ENCODE measurements around the gene SETD5. TPM values are rescaled to one million over a fixed set of nuclear protein-coding genes. Genes with fewer than 3 reads are reported as not detected.

Gene SETD5
- total and polyA plus RNA-seq, 2 of the 8 experiments (the other 6 are each of a cell fraction or from before 2014, with no cell fraction given) = 108 to 234 TPM

- Histone ChIP-seq H3K18ac (ENCODE audit: extremely low read depth, low read length) (no peak overlapping the region), H3K23ac (ENCODE audit: insufficient read length) (no peak overlapping the region), H3K4me2 (ENCODE audit: insufficient read depth in 1 of 2, low read depth in 2 of 2, low read length in 2 of 2) (no peak overlapping the region), H3K23me2 (ENCODE audit: low read depth, low read length) (no peaks in the 10 kb centered on the region), H3K79me1 (ENCODE audit: low read depth, low read length) (no peaks in the 10 kb centered on the region), H3K27ac (ENCODE audit: low read depth, low read length) (no peak overlapping the region), H2BK12ac (ENCODE audit: low read depth, low read length) (no peak overlapping the region), H2BK120ac (replicated peaks; ENCODE audit: low read depth, low read length) (no peak overlapping the region), H3K4me1 (replicated peaks in 1 of 4; ENCODE audit: control insufficient read depth in 3 of 4, insufficient read depth in 4 of 4, low read length in 3 of 4) (peaks cover 0 to 8% (median 0%) of the 10 kb centered on the region in 4 experiments; a peak in 1 of 7 replicates), H4K8ac (ENCODE audit: extremely low read depth, insufficient read depth, low read length) (no peak overlapping the region), H2BK20ac (ENCODE audit: low read length) (no peak overlapping the region), H3K56ac (replicated peaks; ENCODE audit: insufficient read length, low read depth, low read length) (no peak overlapping the region), H3K14ac (ENCODE audit: insufficient read length) (no peak overlapping the region), H2BK15ac (ENCODE audit: low read length) (no peak overlapping the region), H2BK5ac (ENCODE audit: low read depth, low read length) (no peak overlapping the region), H3K79me2 (ENCODE audit: control insufficient read depth in 1 of 2, insufficient read depth in 2 of 2, low read length in 2 of 2) (peaks cover 44 to 99% of the 10 kb centered on the region in 2 experiments), H4K91ac (replicated peaks; ENCODE audit: insufficient read length, low read length) (no peak overlapping the region), H3K4ac (replicated peaks; ENCODE audit: insufficient read length, low read depth, low read length) (no peak overlapping the region), H4K20me1 (replicated peaks in 1 of 2; ENCODE audit: control insufficient read depth in 1 of 2, insufficient read depth in 2 of 2, low read length in 2 of 2) (peaks cover 22 to 30% of the 10 kb centered on the region in 2 experiments), H3K36me3 (ENCODE audit: control insufficient read depth in 2 of 4, insufficient read depth in 4 of 4, low read length in 3 of 4) (peaks cover 0 to 14% (median 0%) of the 10 kb centered on the region in 4 experiments; a peak in 2 of 8 replicates), H3K9ac (replicated peaks in 1 of 4; ENCODE audit: extremely low read depth in 1 of 4, low read depth in 3 of 4, low read length in 3 of 4) (no peak overlapping the region), H3K9me3 (ENCODE audit: insufficient read depth in 2 of 2, low read depth in 1 of 2, low read length in 1 of 2) (no peaks in the 10 kb centered on the region), H2AFZ (ENCODE audit: low read length) (no peak overlapping the region), H2AK5ac (ENCODE audit: low read depth, low read length) (no peak overlapping the region), H3K4me3 (ENCODE audit: extremely low read depth in 1 of 4, insufficient read depth in 2 of 4, low read depth in 3 of 4, low read length in 4 of 4) (no peak overlapping the region), H4K5ac (ENCODE audit: insufficient read length, low read depth, low read length) (no peak overlapping the region), H3K27me3 (replicated peaks in 1 of 4; ENCODE audit: control insufficient read depth in 3 of 4, extremely low read depth in 1 of 4, insufficient read depth in 3 of 4, low read length in 3 of 4) (no peaks in the 10 kb centered on the region)
- DNase-seq (ENCODE audit: low read depth in 1 of 2, low spot score in 2 of 2) = no peak
- FAIRE-seq = no peak
- TF ChIP-seq SIRT6 (IDR thresholded peaks at IDR 0.05; ENCODE audit: low read length) (no peak), EZH2 (IDR thresholded peaks at IDR 0.05; ENCODE audit: low read depth, low read length, severe bottlenecking) (no peak), CREB1 (IDR thresholded peaks at IDR 0.05) (no peak), RXRA (IDR thresholded peaks at IDR 0.05; ENCODE audit: insufficient read depth, low read depth, low read length) (no peak), KDM4A (IDR thresholded peaks at IDR 0.05; ENCODE audit: low read depth, low read length, severe bottlenecking) (no peak), TCF12 (IDR thresholded peaks at IDR 0.05; ENCODE audit: low read depth, low read length) (no peak)
- ChIA-PET POLR2A (ENCODE audit: partially characterized antibody) (interaction anchor here (9.1 to 13.9 kb wide), 2 partner anchors 11 to 19 kb away, joined by 80 to 300 read pairs; partner anchors contain the start of gene SETD5), CTCF (ENCODE audit: partially characterized antibody) (interaction anchor here (2.0 kb wide), 1 partner anchor 12 kb away, joined by 4 read pairs; no protein-coding TSS in a partner anchor)
Measured at GRCh38 chr3:9414826-9415225, 17.4 kb downstream of the SETD5 start.

All from H1 (cell line).